ENCODE results near the gene C19orf85. TPM values are rescaled to one million over a fixed set of nuclear protein-coding genes. Genes with fewer than 3 reads are reported as not detected.

C19orf85 gene
- total and polyA plus RNA-seq, 10 of the 15 experiments (the other 5 are each of a cell fraction or from before 2014, with no cell fraction given) = not detected

DNA sequence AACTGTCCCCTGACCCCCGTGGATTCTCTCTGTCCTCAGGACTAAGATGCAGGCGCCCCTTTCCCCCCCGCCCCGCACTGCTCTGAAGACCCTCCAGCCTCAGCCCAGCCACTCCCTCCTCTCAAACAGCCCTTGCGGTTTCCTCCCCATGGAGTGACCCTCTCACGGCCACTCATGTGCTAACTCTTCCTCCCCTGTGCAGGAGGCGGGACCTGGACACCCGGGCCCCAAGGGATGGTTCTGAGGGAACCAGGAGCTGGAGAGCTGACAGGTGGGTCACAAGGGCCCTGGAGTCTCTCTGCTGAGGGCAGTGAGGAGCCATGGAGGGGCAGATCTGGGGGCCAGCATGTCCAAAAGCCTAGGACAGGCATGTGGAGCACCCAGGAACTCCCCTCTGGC lies 5.0 kb downstream of the C19orf85 start (continued):
- TF ChIP-seq ZZZ3 (IDR thresholded peaks at IDR 0.05; ENCODE audit: control insufficient read depth, insufficient read length, low read depth) (no peak), YBX1 (IDR thresholded peaks at IDR 0.05) (no peak)

DNA sequence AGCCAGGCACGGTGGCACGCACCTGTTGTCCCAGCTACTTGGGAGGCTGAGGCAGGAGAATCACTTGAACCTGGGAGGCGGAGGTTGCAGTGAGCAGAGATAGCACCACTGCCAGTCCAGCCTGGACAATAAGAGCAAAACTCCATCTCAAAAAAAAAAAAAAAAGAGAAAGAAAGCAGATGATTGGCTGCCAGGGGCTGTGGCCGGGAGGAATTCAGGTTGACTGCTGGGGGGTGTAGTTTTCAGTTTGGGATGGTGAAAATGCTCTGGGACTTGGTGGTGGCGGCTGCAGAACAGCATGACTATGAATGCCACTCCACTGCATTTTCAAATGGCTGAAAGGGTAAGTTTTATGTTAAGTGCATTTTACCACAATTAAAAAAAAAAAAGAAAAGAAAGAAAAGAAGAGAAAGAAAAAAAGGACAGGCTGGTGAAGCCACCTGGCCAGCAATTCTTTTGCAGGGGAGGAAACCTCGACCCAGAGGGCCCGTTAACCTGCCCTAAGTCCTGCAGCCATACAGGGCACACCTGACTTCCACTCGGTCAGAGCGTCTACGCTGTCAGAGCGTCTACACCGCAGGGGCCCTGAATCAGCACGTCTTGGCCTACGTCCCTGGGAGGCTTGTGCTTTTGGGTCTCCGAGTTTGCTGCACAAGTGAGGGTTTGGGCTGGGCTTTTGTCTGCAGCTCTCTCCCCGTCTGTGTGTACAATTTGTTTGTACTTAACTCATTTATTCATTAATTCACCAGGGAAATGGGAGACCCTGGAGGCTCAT lies 6.7 kb downstream of the C19orf85 start:
- no peak for DNase-seq (ENCODE audit: low read depth, low spot score)
- in situ Hi-C loops (cut with MboI) (no loop called here), intact Hi-C loops (cut with micrococcal nuclease; ENCODE audit: unreplicated experiment) (no loop called here)
- no peaks in the 10 kb centered on the region for H3K27me3 ChIP-seq (replicated peaks in 1 of 2; ENCODE audit: control insufficient read depth in 2 of 2, insufficient read depth in 2 of 2, low read length in 1 of 2)
- 79% methylated on average over 16 of the region's 16 CpGs for WGBS (ENCODE audit: insufficient coverage, insufficient replicate concordance, low lambda C conversion rate, missing lambda C conversion rate)
- RAD21 ChIA-PET (ENCODE audit: unreplicated experiment) = interaction anchor here (1.9 kb wide), 1 partner anchor 46 kb away, joined by 6 read pairs; no protein-coding TSS in a partner anchor
- H3K79me2 ChIP-seq (ENCODE audit: control insufficient read depth, insufficient read depth, low read length) = peaks cover 9% of the 10 kb centered on the region
- no peak overlapping the region for H3K27ac ChIP-seq (ENCODE audit: control insufficient read depth, insufficient read depth)
- H3K4me3 ChIP-seq = no peak overlapping the region
- H3K4me2 ChIP-seq (ENCODE audit: control insufficient read depth, insufficient read depth) = no peak overlapping the region
- no peaks in the 10 kb centered on the region for H3K9me3 ChIP-seq (replicated peaks; ENCODE audit: control insufficient read depth, insufficient read depth, low read length)
- H3K36me3 ChIP-seq (ENCODE audit: control insufficient read depth in 2 of 2, insufficient read depth in 2 of 2, low read length in 1 of 2) = peaks cover 3 to 4% of the 10 kb centered on the region in 2 experiments
- POLR2A ChIA-PET = interaction anchor here (0.5 kb wide), 1 partner anchor 857 kb away, joined by 4 read pairs; the partner anchor contains the start of gene ZSCAN5A
- BruUV-seq (replicated peaks) = no TSS peak
- CTCF ChIA-PET = interaction anchor here (3.2 kb wide), 1 partner anchor 46 kb away, joined by 15 read pairs; no protein-coding TSS in a partner anchor
- H3K9ac ChIP-seq (ENCODE audit: control insufficient read depth, insufficient read depth, low read length) = no peak overlapping the region
- FAIRE-seq = no peak
- no peaks in the 10 kb centered on the region for H3K4me1 ChIP-seq (ENCODE audit: control insufficient read depth, insufficient read depth, low read length)
- ATAC-seq = no peak
- SMC1A ChIA-PET (ENCODE audit: uncharacterized antibody, unreplicated experiment) = no interaction called here
- peaks cover 4% of the 10 kb centered on the region; the same call in 1 of the 2 replicates for H4K20me1 ChIP-seq (ENCODE audit: control insufficient read depth, insufficient read depth)
- H2AFZ ChIP-seq (ENCODE audit: control insufficient read depth, low read depth, low read length) = no peak overlapping the region
- TF ChIP-seq SP1 (IDR thresholded peaks at IDR 0.05; ENCODE audit: low read depth, low read length) = no peak
- TF ChIP-seq NBN (IDR thresholded peaks at IDR 0.05) = no peak
- no peak for TF ChIP-seq EZH2 (IDR thresholded peaks at IDR 0.05; ENCODE audit: borderline replicate concordance, control insufficient read depth, low read depth, low read length)
- TF ChIP-seq, protein P1, sequence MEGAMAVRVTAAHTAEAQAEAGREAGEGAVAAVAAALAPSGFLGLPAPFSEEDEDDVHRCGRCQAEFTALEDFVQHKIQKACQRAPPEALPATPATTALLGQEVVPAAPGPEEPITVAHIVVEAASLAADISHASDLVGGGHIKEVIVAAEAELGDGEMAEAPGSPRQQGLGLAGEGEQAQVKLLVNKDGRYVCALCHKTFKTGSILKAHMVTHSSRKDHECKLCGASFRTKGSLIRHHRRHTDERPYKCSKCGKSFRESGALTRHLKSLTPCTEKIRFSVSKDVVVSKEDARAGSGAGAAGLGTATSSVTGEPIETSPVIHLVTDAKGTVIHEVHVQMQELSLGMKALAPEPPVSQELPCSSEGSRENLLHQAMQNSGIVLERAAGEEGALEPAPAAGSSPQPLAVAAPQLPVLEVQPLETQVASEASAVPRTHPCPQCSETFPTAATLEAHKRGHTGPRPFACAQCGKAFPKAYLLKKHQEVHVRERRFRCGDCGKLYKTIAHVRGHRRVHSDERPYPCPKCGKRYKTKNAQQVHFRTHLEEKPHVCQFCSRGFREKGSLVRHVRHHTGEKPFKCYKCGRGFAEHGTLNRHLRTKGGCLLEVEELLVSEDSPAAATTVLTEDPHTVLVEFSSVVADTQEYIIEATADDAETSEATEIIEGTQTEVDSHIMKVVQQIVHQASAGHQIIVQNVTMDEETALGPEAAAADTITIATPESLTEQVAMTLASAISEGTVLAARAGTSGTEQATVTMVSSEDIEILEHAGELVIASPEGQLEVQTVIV (IDR thresholded peaks at IDR 0.05; ENCODE audit: borderline replicate concordance, partially characterized antibody) = no peak
- no peak for TF ChIP-seq FOXM1 (IDR thresholded peaks at IDR 0.05; ENCODE audit: low read depth, low read length)
- no peak for TF ChIP-seq POLR2AphosphoS2 (IDR thresholded peaks at IDR 0.05; ENCODE audit: low read depth, low read length)
- TF ChIP-seq ZNF384 (IDR thresholded peaks at IDR 0.05; ENCODE audit: borderline replicate concordance, low read depth, low read length) = no peak
- no peak for TF ChIP-seq IRF4 (IDR thresholded peaks at IDR 0.05; ENCODE audit: low read depth, low read length)
- TF ChIP-seq PKNOX1 (IDR thresholded peaks at IDR 0.05) = no peak
- no peak for TF ChIP-seq SPI1 (IDR thresholded peaks at IDR 0.05; ENCODE audit: borderline replicate concordance, insufficient read depth, low read depth, low read length)
- TF ChIP-seq BCL11A (IDR thresholded peaks at IDR 0.05; ENCODE audit: low read depth, low read length) = no peak
- no peak for TF ChIP-seq CBFB (IDR thresholded peaks at IDR 0.05; ENCODE audit: low read depth)
- TF ChIP-seq, protein P2, sequence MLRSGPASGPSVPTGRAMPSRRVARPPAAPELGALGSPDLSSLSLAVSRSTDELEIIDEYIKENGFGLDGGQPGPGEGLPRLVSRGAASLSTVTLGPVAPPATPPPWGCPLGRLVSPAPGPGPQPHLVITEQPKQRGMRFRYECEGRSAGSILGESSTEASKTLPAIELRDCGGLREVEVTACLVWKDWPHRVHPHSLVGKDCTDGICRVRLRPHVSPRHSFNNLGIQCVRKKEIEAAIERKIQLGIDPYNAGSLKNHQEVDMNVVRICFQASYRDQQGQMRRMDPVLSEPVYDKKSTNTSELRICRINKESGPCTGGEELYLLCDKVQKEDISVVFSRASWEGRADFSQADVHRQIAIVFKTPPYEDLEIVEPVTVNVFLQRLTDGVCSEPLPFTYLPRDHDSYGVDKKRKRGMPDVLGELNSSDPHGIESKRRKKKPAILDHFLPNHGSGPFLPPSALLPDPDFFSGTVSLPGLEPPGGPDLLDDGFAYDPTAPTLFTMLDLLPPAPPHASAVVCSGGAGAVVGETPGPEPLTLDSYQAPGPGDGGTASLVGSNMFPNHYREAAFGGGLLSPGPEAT (IDR thresholded peaks at IDR 0.05; ENCODE audit: low read depth) = no peak
- no peak for TF ChIP-seq USF2 (IDR thresholded peaks at IDR 0.05; ENCODE audit: borderline replicate concordance, low read depth, low read length)
- TF ChIP-seq NR2C1 (IDR thresholded peaks at IDR 0.05) = no peak

Data from GM12878 (cell line).